Measurements from ENCODE around the gene TNFRSF11A.

Gene TNFRSF11A

DNA sequence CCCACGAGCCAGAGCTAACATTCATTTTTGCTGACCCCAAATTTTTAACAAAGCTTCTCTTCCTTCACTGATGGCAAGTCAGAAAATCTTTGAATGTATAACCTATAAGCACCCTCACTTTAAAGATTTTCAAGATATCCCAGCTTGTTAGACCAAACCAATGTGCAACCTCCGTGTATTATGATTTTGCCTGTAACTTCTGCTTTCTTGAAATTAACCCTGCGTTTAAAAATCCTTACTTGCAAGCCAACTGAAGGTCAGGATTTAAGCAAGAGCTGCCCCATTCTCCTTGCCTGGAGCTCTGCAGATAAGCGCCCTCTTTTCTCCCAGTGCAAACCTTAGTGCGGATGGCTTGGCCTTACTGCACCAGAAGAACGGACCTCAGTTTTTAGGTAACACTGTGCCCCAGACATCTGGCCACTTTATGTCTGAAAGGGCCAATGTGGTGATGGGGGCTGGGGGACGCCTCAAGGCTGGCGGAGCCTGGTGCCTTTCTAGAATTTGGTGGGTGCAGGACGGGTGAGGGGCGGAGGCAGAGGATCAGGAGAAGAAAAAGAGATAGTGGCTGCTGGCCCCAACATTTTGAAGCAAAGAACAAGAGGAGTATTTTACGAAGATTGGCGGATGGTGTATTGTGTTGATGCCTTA is 805 bp upstream of the TNFRSF11A start:
- DNase-seq (ENCODE audit: low read depth in 1 of 2, low spot score in 1 of 2) = no peak

DNA sequence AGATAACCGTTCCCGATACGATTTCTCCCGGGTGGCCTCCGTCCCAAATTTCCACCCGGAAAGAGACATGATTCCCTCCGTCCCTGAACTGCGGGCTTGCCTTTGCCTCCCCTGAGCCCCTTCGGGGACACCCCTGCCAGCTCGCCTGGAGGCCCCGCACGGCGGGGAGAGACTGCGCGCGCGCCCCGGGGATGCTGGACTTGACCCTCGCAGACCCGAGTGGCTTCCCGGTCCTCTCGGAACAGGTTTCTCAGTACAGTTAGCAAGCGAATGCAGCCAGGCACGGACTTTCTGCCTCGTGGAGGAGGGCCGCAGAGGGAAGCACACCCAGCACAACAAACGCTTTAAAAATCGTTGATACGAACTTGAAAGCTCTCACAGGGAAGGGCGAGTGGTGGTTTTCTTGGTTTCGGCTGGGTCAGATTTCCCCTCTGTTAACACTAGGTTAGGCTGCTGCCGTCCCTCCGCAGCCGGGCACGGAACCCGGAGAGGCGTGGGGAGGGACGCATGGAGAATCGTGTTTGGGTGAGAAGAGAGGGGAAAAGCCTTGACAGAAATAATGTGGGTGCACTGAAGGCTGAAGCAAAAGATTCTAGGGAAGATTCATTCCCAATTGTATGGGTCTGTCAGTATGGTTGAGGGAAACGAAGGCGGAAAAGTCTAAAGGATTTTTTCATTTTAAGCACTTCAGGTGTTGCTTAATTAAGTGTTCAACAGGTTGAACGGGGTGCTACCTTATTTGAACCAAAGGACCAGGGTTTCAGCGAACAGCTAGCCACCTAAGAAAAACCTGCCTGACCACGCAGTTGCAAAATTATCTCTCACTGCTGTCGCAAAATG is 916 bp downstream of the TNFRSF11A start:
- DNase-seq (ENCODE audit: low read depth in 1 of 2, low spot score in 1 of 2) = no peak

DNA sequence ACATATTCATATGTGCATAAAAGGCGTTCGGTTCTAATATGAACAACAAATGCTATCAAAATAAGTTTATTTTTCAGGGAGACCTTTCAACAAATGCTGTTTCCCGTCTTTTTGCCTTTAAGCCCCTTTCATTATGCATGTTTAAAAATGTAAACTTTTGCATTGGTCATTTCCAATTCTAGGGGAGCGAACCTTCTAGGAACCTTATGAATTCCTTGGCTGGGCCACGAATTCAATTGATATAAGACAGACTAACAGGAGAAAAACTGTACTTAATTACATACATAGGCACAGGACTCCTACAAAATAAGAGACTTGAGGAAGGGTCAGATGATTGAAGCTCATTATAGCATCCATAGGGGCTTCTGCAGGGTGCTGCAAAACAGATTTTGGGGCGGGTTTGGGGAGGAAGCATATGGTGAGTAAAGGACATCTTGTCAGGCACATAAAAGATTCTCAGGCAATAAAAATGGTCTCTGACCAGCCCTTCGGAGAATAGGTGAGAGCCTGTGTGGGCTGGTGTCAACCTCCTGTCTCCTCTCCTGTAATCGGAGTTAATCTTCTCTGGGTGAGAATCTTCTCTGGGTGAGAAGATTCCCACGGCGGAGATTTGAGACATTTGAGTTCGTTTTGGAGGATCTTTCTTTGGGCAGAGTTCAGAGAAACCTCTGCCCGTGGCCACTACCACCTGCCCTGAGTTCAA is 1.7 kb downstream of the TNFRSF11A start:
- DNase-seq (ENCODE audit: low read depth in 1 of 2, low spot score in 1 of 2) = no peak

DNA sequence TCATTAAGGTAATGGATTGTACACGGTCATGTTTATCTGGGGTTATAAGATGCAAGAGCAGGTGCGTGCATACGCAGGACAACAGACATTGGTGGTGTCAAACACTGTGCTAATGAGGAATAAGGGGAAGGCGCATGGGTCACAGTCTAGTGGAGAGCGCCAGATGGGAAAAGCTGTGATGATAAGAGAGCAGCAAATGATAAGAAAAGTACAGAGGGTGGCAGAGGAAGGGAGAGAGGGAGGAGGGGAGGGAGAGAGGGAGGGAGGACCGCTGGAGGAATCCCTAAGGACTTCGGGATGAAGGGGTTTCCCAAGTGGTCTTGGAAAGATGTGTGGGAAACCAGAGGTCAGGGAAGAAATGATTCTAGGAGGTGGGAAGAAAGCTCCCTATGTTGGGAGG is 2.9 kb downstream of the TNFRSF11A start:
- no peak for DNase-seq (ENCODE audit: low read depth in 1 of 2, low spot score in 1 of 2)

DNA sequence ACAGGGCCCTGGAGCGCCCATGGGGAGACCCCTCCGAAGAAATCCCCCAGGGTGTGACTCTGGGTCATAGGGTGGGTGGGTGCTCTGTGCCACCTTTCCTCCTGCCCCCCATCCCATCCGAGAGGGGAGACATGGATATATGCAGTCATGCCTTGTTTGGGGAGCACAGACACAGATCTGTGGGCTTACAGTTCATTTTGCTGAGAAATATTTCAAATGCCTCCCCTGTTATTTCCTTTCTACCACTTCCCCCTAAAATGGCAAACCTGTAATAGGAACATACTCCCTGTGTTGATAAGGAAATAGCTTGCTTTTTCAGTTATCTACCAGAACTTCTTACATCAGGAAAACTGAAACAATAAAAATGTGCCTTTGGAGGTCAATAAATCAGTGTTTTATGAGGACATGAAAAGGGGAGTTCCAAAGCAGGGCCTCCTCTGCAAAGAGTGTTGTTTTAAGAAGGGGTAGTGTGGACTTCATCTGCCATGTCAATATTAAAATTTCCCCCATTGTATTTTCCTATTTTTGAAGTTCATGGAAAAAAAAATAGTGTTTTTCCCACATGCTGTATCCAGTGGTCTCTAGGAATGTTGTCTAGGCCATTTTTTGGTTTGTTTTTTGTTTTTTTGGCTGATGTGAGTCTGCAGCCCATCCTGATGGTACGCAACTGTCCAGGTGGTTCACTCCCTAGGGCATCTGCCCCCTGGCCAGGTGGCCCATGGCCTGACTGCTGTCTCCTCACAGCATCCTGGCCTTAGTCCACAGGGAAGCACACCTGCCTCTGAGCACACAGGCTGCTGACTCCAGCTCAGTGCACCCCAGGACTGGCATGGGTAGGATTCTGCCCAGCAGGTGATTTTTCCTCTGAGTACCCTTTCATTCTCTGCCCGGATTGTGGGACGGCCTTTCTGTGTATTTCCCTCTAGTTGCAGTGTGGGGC is 3.7 kb downstream of the TNFRSF11A start:
- DNase-seq (ENCODE audit: low read depth in 1 of 2, low spot score in 1 of 2) = no peak

DNA sequence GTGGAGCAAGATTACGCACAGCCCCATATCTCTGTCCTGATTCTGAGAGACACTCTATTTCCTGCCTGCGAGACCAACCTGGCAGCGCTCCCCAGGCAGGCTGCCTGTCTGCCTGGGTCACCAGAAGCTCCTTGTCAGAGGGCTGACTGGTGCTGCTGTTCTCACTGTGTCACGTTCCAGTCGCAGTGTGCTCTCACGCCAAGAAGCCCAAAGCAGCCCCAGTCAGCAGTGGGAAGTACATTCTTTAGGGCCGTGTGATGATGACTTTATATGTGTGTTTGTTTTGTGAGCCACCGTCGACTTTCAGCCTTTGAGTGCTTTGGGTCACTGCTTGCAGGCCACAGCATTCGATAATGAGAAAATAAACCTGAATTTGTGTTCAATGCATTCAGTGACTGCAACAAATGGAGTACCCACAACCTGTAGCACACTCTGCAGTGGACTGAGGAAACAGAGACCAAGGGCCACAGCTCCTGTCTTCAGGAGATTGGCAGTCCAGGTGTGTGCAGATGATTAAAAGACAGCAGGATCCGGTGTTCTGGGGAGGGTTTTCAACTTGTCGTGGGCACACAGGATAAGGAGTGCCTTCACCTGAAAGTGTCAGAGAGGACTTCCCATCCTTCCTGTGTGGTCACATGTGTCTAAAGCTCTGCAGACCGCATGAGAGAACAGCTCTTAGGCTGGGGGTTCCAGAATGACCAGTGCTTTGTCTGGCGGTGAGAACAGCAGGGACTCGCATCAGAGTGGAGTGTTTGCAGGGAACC is 4.8 kb downstream of the TNFRSF11A start:
- DNase-seq (ENCODE audit: low read depth in 1 of 2, low spot score in 1 of 2) = no peak

DNA sequence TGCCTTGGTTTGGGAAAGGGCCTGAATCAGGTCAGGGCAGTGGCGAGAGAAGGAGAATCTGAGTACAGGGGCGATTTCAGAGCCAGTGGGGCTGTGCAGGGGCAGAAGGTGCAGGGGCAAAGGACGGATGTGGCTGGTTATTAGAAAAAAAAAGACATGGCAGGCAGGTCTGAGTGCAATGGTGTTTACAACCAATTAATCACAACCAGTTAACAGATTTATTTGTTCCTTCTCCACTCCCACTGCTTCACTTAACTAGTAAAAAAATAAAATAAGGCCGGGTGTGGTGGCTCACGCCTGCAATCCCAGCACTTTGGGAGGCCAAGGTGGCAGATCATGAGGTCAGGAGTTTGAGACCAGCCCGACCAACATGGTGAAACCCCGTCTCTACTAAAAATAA is 5.5 kb downstream of the TNFRSF11A start:
- DNase-seq (ENCODE audit: low read depth in 1 of 2, low spot score in 1 of 2) = no peak

DNA sequence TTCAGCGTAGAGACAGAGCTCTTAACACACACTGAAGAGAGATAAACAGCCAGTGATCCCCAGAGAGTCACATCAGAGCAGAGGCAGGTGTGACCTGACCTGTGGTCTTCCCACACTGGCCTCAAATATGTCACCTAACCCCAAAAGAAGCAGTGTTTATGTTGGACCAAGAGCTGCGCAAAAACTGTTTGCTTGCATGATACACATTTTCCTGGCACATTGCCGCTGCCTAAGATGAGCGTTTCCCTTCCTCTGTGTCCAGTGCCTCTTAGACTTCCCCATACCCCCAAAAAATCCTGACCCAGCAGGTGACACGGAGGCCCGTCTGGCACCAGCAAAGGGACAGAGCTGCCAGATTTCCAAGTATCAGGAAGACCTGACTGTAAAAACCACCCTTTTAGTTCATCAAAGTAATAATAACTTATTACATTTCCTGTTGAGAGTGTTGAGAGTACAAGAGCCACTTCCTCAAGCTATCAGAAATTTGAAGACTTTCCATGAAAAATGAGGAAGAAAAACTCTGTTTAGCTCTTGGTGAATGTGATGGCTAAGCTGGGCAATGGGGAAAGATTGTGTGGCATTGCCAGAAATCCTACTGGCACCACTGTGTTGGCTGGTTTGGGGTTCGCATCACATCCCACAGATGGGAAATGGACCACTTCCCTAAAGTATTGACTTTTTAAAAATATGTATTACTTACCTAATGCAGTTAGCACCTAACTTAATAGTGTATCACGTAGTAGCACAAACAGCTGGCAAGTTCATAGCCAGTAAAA is 6.7 kb downstream of the TNFRSF11A start:
- DNase-seq (ENCODE audit: low read depth in 1 of 2, low spot score in 1 of 2) = no peak

DNA sequence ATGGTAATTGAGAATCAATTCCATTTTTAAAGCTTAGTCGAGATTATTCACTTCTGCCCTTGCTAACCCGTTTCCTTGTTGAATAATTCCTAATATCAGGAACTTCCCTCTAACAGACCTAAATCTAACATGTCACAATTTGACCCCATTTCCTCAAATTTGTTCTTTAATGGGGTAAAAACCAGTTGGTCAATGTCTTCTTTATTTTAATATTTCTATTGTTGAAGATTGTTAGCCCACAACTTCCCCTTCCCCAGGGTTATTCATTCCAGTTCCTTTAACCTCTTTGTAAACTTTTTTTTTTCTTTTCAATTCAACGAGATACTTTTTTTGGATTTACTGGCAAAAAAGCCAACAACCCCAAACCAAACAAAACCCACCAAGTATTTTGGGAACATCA is 7.3 kb downstream of the TNFRSF11A start:
- DNase-seq (ENCODE audit: low read depth in 1 of 2, low spot score in 1 of 2) = no peak

DNA sequence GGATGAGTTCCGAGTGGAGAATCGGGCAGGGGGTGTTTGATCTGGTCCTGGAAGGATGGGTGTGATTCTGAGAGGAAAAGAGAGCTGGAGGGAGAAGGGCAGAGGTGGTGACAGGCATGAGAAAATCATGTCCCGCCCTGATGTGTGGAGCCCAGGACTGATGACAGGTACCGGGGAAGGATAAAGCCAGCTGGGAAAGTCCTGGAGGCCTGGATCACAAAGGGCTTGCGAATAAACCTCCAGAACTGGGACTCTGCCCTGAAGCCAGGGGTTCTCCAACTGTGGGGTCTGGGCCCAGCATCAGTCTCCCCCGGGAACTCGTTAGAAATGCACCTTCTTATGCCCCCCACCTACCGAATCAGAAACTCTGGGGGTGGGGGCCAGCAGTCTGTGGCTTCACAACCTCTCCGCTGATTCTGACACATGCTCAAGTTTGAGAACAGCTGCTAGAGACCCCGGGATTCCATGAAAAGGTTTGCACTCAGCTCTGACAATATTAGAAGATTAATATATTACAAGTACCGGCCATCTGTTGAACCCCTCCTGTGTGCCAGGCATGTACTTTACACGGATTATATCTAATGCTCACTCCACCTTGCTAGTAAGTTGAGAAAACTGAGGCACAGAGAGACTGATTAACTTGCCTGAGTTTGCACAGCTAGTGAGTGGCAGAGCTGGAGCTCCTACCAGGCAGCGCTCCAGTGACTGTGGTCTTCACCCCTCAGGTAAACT is 8.0 kb downstream of the TNFRSF11A start:
- no peak for DNase-seq (ENCODE audit: low read depth in 1 of 2, low spot score in 1 of 2)

DNA sequence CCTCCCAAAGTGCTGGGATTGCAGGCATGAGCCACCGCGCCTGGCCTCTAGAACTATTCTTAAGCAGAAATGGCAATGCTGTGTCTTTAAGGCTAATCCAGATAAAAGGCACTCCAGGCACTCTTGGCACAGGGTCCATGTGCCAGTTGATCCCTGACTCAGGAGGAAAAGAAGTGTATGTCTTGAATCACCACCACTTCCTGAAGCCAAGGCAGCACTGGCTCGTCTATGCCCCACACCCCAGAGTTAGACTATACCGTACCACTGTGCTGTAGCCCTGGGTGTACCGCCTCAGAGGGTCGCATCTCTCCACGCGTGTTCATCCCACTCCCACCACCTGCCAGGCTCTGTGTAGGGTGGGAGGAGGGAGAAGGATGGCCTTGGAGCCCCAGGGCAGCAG is 9.0 kb downstream of the TNFRSF11A start:
- no peak for DNase-seq (ENCODE audit: low read depth in 1 of 2, low spot score in 1 of 2)

DNA sequence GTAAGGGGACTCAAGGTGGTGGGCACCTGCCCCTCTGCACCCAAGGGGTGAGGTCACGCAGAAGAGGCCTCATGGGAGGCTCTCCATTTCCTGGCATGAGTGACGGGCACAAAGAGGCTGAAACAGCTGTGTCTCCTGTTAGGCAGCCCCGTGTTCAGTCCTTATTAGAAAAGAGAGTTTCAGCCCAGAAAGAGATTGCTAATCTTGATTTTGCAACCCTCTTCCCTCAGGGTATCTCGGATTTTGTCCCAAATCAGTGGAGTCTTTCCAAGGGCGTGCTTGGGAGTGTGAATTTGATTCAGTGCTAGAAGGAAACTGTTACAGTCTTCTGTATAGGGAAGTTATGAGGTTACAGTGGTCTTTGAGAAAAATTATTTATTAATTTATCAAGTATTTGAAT is 10.4 kb downstream of the TNFRSF11A start:
- no peak for DNase-seq (ENCODE audit: low read depth in 1 of 2, low spot score in 1 of 2)

DNA sequence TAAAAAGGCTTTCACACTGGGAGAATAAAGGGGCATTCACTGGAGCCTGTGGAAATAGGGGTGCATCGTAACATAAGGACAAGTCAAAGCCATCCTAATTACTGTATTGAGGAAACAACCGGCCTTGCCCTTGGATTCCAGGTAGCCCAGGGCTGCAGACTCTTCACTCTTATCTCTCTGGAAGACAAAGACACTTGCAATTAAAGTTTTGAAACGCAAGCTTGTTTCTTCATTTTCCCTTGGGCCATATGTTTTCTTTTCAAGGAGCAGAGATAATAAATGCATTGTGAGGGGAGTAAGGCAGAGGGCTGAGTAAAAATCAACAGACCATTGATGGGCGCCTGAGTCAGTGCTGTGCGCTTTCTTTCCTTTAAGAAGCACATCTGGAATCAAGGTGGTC is 11.5 kb downstream of the TNFRSF11A start:
- no peak for DNase-seq (ENCODE audit: low read depth in 1 of 2, low spot score in 1 of 2)

DNA sequence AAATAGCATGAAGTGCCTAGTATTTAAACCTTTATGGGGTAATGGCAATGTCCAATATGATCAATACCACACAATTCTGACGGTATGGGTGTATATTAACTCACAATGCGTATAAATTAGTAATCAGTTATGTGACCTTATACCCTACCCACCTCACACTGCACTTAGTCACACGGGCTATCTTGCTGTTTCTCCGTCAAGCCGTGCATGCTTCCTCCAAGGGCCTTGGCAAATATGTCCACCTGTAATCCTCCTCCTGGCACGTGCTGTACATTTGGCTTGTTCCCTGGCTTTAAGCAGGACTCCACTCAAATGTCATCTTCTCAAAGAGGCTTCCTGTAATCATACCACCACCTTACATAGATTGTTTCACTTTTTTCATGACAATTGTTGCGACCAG is 12.2 kb downstream of the TNFRSF11A start:
- DNase-seq (ENCODE audit: low read depth in 1 of 2, low spot score in 1 of 2) = no peak

DNA sequence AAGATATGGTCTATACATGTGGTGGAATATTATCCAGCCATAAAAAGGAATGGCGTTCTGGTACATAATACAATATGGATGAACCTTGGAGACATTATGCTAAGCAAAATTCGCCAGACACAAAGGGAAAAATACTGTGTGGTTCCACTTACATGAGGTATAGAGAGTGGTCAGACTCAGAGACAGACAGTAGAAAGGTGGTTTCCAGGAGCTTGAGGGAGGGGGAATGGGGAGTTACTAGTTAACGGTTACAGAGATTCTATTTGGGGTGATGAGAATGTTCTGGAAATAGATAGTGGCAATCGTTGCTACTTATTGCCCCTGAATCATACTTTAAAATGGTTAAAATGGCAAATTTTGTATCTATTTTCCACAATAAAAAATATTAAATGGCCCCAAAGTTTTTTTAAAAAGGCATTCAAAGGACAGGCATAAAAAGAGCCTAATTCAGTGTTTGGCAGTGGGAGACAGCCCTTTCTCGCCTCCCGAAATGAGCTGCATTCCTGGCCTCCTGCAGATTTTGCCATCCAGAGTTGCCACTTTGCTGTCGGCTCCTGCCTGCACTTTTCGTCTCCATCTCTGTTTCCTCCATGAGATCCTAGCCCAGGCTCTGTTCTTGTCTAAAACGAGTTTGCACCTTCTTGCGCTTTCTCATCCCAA is 13.5 kb downstream of the TNFRSF11A start:
- no peak for DNase-seq (ENCODE audit: low read depth in 1 of 2, low spot score in 1 of 2)

DNA sequence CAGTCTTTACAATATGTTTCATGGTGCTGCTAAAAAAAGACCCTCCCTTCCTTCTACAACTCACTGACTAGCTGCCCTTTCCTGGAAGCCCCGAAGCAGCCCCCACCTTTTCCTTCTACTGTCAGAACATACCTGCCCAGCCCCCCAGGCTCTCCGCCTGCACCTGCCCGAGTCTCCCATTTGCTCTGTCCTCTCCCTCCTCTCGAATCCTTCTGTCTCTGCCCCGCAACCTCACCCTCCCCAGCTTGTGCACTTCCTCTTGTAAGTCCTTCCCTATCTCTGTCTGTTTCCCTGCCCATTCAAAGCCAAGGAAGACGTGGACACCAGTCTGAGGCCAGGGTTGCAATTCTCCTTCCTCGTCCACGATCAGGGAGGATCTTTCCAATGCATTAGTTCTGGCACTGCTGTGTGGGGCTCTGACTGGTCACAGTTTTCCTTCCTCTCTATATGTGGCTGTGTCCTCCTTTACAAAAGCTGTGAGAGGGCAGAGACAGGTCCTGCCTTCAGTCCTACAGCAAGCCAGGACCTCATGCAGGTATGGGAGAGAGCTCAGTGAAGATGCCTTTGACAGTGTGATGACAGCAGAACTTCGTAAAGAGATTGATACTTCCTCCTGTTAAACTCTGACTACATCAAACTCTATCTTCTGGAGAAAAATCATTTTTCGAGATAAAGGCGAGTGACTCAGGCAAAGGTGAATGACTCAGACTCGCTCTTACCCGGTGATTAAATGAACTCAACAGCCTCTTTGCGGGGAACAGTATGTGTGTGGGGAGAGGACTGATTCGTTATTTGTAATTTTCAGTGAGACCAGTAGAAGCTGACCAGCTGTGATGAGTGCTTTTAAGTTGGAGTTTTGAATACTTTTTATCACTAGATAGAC is 14.2 kb downstream of the TNFRSF11A start:
- DNase-seq (ENCODE audit: low read depth in 1 of 2, low spot score in 1 of 2) = no peak

DNA sequence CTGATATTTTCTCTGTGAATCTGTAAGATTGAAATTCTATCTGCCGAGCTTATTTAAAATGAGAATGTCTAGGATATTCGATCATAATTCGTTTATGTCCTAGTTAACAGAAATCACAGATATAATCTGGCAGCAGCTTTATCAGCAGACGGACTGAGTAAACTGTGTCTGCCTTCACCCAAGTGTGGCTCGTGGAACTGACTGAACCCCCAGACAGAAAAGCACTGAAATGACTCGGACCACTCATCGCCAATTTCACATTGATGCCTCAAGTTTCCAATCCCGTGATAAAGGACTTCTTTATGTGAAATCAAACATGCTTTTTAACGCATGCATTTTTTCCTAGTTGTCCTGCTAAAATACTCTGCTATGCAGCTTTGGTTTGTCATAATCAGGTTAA is 15.9 kb downstream of the TNFRSF11A start:
- DNase-seq (ENCODE audit: low read depth in 1 of 2, low spot score in 1 of 2) = no peak
